ENCODE data around the gene RXRG. TPM values are rescaled to one million over a fixed set of nuclear protein-coding genes. Genes with fewer than 3 reads are reported as not detected.

The RXRG gene
- total RNA-seq, 4 donors from 2014 or later, result 1.7 to 3.9 (median 2.5) TPM

DNA sequence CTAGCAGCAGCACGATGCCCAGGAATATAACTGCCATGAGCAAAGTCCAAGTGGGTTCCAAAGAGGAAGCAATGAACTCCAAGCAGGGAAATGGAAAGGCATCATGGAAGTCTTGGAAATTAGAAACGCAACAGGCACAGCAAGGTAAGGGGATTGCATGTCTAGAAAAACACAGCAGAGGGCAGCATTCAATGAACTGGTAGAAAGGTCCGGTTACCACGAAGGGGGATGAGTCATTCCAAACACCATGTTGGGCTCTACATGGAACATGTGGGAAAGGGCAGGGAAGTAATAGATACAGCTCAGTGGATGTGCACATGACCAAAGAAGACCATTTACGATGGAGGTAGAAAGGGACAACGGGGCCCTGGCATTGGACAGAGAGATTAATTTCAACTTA lies 36.4 kb downstream of the RXRG start:
- Histone ChIP-seq H3K36me3 (no peaks in the 10 kb centered on the region), H3K4me3 (no peak overlapping the region), H3K4me1 (peaks cover 0 to 12% (median 0%) of the 10 kb centered on the region in 4 donors), H3K27ac (replicated peaks in 1 of 4) (no peak overlapping the region), H3K27me3 (peaks cover 0 to 36% (median 0%) of the 10 kb centered on the region in 4 donors), H3K9me3 (no peaks in the 10 kb centered on the region)
- DNase-seq (ENCODE audit: extremely low spot score), result no peak
- no peak for TF ChIP-seq POLR2A (IDR thresholded peaks at IDR 0.05; ENCODE audit: low read depth)
- peak in 2 of 3 experiments; percentile 16 to 29 for TF ChIP-seq CTCF (IDR thresholded peaks at IDR 0.05)
- intact Hi-C loops (cut with DNase I), result no loop called here
- WGBS, result 45% methylated on average over 6 of the region's 6 CpGs

- Histone ChIP-seq H3K4me1 (peaks cover 0 to 12% (median 0%) of the 10 kb centered on the region in 4 donors), H3K9me3 (no peaks in the 10 kb centered on the region), H3K27ac (replicated peaks in 1 of 4) (no peak overlapping the region), H3K27me3 (peaks cover 0 to 37% (median 0%) of the 10 kb centered on the region in 4 donors), H3K36me3 (no peaks in the 10 kb centered on the region), H3K4me3 (no peak overlapping the region)
- 80% methylated on average over 4 of the region's 4 CpGs for WGBS
- no peak for DNase-seq (ENCODE audit: extremely low spot score)
- no peak for TF ChIP-seq POLR2AphosphoS5 (IDR thresholded peaks at IDR 0.05)
- TF ChIP-seq EP300 (IDR thresholded peaks at IDR 0.05), result no peak
- TF ChIP-seq POLR2A (IDR thresholded peaks at IDR 0.05; ENCODE audit: low read depth), result no peak
- no peak for TF ChIP-seq CTCF (IDR thresholded peaks at IDR 0.05)
- intact Hi-C loops (cut with DNase I), result no loop called here
Measured at GRCh38 chr1:165407398-165407797, 37.5 kb downstream of the RXRG start.

DNA sequence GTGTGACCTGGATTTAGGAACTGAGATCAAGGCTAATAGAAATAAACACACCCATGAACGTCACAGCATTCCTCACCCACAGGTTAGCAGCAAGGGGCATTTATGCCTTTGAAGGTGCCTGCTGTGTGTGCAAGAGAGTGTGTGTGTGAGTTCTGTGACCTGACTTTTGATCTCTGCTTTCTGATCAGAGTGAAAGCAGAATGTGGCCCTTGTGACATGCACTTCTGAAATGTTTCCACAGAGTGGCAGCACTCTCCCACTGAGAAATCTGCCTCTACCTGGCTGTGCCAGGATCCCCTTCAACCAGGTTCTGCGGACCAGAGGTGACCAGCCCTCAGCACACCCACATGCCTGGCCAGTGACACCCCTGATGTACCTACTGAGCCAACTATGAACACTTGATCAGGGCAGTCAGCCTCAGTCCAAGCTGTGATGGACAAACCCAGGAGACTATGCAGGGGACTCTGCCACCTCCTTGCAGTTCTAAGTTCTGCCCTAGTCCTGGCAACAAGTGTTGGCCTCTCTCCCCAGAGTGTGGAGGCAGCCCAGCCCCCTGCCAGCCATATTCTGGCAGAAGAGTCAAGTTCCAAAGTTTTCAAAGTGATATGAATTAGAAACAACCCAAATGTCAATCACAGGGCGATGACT lies 41.0 kb downstream of the RXRG start:
- no peaks in the 10 kb centered on the region for H3K36me3 ChIP-seq
- TF ChIP-seq POLR2AphosphoS5 (IDR thresholded peaks at IDR 0.05), result no peak
- peak; percentile 27 to 47 (median 41) for TF ChIP-seq CTCF (IDR thresholded peaks at IDR 0.05)
- no peaks in the 10 kb centered on the region for H3K4me1 ChIP-seq
- intact Hi-C loops (cut with DNase I), result no loop called here
- no peak for DNase-seq (ENCODE audit: extremely low spot score)
- WGBS, result 63% methylated on average over 2 of the region's 3 CpGs
- H3K27ac ChIP-seq (replicated peaks in 1 of 4), result no peak overlapping the region
- H3K4me3 ChIP-seq, result no peak overlapping the region
- H3K9me3 ChIP-seq, result no peaks in the 10 kb centered on the region
- peaks cover 0 to 23% (median 0%) of the 10 kb centered on the region in 4 donors for H3K27me3 ChIP-seq

GRCh38 chr1:165402517-165403111 lies 42.3 kb downstream of the RXRG start:
- H3K4me1 ChIP-seq, result peaks cover 0 to 9% (median 2%) of the 10 kb centered on the region in 4 donors
- H3K36me3 ChIP-seq, result no peaks in the 10 kb centered on the region
- no peak for TF ChIP-seq CTCF (IDR thresholded peaks at IDR 0.05)
- no peak for TF ChIP-seq EP300 (IDR thresholded peaks at IDR 0.05)
- TF ChIP-seq POLR2A (IDR thresholded peaks at IDR 0.05; ENCODE audit: low read depth), result no peak
- TF ChIP-seq POLR2AphosphoS5 (IDR thresholded peaks at IDR 0.05), result no peak
- no peak for DNase-seq (ENCODE audit: extremely low spot score)
- H3K9me3 ChIP-seq, result no peaks in the 10 kb centered on the region
- intact Hi-C loops (cut with DNase I), result no loop called here
- no peak overlapping the region for H3K4me3 ChIP-seq
- H3K27ac ChIP-seq (replicated peaks in 1 of 4), result no peak overlapping the region
- WGBS, result 87% methylated on average over 4 of the region's 4 CpGs
- H3K27me3 ChIP-seq, result peaks cover 0 to 19% (median 0%) of the 10 kb centered on the region in 4 donors

Measured in esophagus muscularis mucosa (tissue), 4 donors.